ENCODE measurements around the gene MAP7.

MAP7 gene

DNA sequence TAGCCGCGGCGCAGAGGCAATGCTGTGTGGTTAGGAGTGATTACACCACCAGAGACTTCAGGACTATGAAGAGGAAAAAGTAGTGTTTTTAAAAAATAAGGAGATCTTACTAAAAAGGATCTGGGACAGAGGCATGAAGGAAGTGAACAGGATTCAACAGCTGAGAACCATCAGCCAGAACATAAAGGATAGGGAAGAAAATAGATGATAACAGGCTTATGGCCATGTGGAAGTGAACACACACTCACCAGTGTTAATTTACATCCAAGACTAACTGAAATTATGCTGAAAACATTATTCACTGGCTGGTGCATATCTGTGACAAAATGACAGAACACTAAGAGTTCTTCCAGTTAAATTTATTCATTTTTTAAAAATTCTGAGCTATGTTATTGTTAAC lies 213.1 kb downstream of the MAP7 start:
- Histone ChIP-seq H3K36me3 (no peaks in the 10 kb centered on the region), H3K4me3 (ENCODE audit: low read depth, low read length) (no peak overlapping the region), H3K27ac (no peak overlapping the region), H3K27me3 (ENCODE audit: insufficient read depth, low read depth, severe bottlenecking) (no peaks in the 10 kb centered on the region), H3K9me3 (ENCODE audit: severe bottlenecking) (no peaks in the 10 kb centered on the region)
- TF ChIP-seq, protein P1, sequence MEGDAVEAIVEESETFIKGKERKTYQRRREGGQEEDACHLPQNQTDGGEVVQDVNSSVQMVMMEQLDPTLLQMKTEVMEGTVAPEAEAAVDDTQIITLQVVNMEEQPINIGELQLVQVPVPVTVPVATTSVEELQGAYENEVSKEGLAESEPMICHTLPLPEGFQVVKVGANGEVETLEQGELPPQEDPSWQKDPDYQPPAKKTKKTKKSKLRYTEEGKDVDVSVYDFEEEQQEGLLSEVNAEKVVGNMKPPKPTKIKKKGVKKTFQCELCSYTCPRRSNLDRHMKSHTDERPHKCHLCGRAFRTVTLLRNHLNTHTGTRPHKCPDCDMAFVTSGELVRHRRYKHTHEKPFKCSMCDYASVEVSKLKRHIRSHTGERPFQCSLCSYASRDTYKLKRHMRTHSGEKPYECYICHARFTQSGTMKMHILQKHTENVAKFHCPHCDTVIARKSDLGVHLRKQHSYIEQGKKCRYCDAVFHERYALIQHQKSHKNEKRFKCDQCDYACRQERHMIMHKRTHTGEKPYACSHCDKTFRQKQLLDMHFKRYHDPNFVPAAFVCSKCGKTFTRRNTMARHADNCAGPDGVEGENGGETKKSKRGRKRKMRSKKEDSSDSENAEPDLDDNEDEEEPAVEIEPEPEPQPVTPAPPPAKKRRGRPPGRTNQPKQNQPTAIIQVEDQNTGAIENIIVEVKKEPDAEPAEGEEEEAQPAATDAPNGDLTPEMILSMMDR (IDR thresholded peaks at IDR 0.05; ENCODE audit: low read depth, low read length) = no peak
- no peak for DNase-seq

DNA sequence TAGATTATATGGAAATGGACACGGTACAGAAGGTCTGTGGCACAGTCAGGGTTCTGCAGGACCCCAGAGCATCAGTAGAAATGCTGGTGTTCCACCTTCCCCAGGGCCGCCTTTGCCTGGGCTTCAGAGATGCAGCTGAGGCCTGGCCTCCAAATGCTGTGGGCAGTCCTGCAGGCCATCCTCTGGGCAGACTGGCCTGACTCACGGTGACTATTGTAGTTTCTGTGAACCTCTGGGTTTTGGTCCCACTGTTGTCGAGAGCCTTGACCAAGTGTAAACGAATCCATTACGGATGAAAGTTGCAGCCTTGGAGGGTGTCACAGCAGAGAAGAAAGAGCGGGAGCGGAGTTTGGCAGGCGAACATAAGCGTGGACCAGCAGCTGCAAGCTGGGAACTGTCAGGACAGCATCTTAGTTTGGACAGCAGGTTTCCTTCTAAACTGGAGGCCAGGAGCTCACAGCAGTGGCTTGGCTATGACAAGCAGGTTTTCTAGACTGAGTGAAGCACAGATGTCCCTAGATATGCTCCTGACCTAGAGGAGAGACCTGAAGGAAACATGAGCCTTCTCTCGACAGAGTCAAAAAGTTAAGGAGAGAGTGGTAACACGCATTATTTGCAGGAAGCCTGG lies 214.4 kb downstream of the MAP7 start:
- no peak overlapping the region for H3K27ac ChIP-seq
- H3K27me3 ChIP-seq (ENCODE audit: insufficient read depth, low read depth, severe bottlenecking) = no peaks in the 10 kb centered on the region
- DNase-seq = no peak
- H3K4me3 ChIP-seq (ENCODE audit: low read depth, low read length) = no peak overlapping the region
- no peaks in the 10 kb centered on the region for H3K36me3 ChIP-seq
- no peaks in the 10 kb centered on the region for H3K9me3 ChIP-seq (ENCODE audit: severe bottlenecking)
- TF ChIP-seq, protein P1 (IDR thresholded peaks at IDR 0.05; ENCODE audit: low read depth, low read length) = no peak

DNA sequence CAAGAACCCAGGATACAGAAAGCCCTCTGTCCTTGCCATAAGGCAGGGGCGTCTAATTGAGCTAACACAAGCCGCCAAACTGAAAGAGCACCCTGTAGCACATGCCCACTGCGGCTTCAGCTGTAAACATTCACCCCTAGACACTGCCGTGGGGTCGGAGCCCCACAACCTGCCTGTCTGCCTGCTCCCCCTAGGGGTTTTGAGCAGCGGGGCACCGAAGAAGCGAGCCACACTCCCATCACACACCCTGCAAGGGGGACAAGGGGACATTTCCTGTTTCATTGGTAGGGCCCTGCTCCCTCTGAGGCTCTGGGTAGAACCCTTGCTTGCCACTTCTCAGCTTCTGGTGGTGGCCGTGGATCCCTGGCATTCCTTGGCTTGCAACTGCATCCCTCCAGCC lies 215.4 kb downstream of the MAP7 start:
- no peak overlapping the region for H3K27ac ChIP-seq
- peak; percentile 68 for DNase-seq
- H3K9me3 ChIP-seq (ENCODE audit: severe bottlenecking) = no peaks in the 10 kb centered on the region
- H3K36me3 ChIP-seq = no peaks in the 10 kb centered on the region
- H3K27me3 ChIP-seq (ENCODE audit: insufficient read depth, low read depth, severe bottlenecking) = no peaks in the 10 kb centered on the region
- TF ChIP-seq, protein P1 (IDR thresholded peaks at IDR 0.05; ENCODE audit: low read depth, low read length) = peak; percentile 74
- no peak overlapping the region for H3K4me3 ChIP-seq (ENCODE audit: low read depth, low read length)

DNA sequence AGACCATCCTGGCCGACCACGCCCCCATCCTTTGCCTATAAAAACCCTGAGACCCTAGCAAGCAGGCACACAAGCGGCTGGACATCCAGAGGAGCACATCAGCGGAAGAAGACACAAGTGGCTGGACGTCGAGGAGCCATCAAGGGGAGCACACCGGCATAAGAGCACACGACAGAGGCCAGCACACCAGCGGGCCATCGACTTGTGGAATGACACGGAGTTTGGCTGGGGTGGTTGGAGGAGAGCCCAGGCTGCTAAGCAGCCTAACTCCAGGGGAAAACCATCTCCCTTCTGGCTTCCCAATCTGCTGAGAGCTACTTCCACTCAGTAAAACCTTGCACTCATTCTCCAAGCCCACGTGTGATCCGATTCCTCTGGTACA lies 215.8 kb downstream of the MAP7 start:
- Histone ChIP-seq H3K9me3 (ENCODE audit: severe bottlenecking) (no peaks in the 10 kb centered on the region), H3K4me3 (ENCODE audit: low read depth, low read length) (no peak overlapping the region), H3K27me3 (ENCODE audit: insufficient read depth, low read depth, severe bottlenecking) (no peaks in the 10 kb centered on the region), H3K27ac (no peak overlapping the region), H3K36me3 (no peaks in the 10 kb centered on the region)
- no peak for DNase-seq
- TF ChIP-seq, protein P1 (IDR thresholded peaks at IDR 0.05; ENCODE audit: low read depth, low read length) = no peak

DNA sequence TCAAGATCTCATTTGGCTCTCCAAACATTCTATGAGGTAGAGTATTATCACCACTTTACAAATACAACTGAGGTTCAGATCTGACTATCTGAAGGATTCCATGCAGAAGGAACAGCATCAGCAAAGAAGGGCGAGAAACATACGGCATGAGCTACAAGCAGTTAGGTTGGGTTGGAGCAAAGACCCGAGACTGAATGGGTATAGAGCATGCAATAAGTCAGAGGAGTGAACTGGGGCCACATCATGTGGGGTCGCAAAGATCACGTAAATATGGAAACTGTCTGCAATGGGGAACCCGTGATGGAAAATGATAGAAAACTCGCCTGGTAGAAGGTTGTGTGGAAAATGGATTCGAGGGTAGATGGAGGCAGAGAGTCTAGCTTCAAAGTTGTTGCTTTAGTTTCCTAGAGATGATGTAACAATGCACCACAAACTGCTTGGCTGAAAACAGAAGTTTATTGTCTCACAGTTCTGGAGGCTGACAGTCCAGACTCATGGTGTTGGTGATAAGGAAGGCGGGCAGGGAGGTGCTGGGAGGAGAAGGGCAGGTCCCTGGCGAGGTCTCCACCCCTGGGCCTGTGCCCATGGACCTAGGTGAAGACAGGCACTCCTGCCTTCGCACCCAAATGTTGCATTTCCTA lies 216.3 kb downstream of the MAP7 start:
- no peaks in the 10 kb centered on the region for H3K27me3 ChIP-seq (ENCODE audit: insufficient read depth, low read depth, severe bottlenecking)
- DNase-seq = no peak
- H3K36me3 ChIP-seq = no peaks in the 10 kb centered on the region
- no peak overlapping the region for H3K4me3 ChIP-seq (ENCODE audit: low read depth, low read length)
- no peak overlapping the region for H3K27ac ChIP-seq
- no peaks in the 10 kb centered on the region for H3K9me3 ChIP-seq (ENCODE audit: severe bottlenecking)
- TF ChIP-seq, protein P1 (IDR thresholded peaks at IDR 0.05; ENCODE audit: low read depth, low read length) = no peak

DNA sequence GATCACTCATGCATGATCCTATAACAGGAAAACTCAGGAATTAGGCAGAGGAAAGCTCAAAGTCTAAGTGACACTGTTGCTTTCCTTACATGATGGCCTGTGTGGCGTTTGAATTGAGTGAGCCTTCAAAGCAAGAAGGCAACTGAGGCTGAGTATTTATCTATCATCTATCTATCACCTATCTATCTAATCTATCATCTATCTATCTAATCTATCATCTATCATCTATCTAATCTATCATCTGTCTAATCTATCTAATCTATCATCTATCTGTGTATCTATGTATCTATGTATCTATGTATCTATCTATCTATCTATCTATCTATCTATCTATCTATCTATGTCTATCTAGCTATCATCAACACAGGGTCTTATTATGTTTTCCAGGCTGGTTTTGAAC lies 218.8 kb downstream of the MAP7 start:
- TF ChIP-seq, protein P1 (IDR thresholded peaks at IDR 0.05; ENCODE audit: low read depth, low read length) = no peak
- Histone ChIP-seq H3K27me3 (ENCODE audit: insufficient read depth, low read depth, severe bottlenecking) (no peaks in the 10 kb centered on the region), H3K4me3 (ENCODE audit: low read depth, low read length) (no peak overlapping the region), H3K27ac (no peak overlapping the region), H3K9me3 (ENCODE audit: severe bottlenecking) (no peaks in the 10 kb centered on the region), H3K36me3 (no peaks in the 10 kb centered on the region)
- DNase-seq = no peak

Measured in WERI-Rb-1 (cell line).